Measurements from ENCODE around the gene C9orf85.

DNA sequence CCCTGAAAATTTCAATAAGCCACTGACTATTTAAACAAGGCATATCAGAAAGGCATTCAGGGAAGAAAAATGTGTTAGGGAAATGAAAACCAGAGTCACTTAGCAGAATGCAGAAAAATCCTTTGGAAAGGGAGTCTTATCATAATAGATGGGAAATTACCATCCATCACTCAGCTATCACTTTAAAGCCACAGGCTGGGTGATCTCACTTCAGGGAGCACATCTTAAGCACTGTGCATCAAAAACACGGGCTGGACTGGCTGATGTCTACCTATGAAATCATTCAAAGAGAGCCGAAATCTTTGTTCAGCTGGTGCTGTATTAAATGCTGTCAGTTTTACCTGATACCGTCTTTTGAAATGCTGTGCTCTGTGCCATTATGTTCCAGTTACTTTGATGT lies 75.5 kb downstream of the C9orf85 start:
- TF ChIP-seq POLR2AphosphoS5 (IDR thresholded peaks at IDR 0.05; ENCODE audit: borderline replicate concordance, low read depth, low read length) (no peak), EZH2 (IDR thresholded peaks at IDR 0.05) (no peak), FOXP2 (optimal IDR thresholded peaks at IDR 0.05; ENCODE audit: control extremely low read depth, extremely low read length, insufficient read depth) (no peak)
